Measurements from ENCODE around the gene CCR1.
"Not testable (repeated sequence)": the region's sequence is repeated elsewhere in the genome, so short reads cannot be mapped to it uniquely, and the experiment has no call there.

CCR1 gene

DNA sequence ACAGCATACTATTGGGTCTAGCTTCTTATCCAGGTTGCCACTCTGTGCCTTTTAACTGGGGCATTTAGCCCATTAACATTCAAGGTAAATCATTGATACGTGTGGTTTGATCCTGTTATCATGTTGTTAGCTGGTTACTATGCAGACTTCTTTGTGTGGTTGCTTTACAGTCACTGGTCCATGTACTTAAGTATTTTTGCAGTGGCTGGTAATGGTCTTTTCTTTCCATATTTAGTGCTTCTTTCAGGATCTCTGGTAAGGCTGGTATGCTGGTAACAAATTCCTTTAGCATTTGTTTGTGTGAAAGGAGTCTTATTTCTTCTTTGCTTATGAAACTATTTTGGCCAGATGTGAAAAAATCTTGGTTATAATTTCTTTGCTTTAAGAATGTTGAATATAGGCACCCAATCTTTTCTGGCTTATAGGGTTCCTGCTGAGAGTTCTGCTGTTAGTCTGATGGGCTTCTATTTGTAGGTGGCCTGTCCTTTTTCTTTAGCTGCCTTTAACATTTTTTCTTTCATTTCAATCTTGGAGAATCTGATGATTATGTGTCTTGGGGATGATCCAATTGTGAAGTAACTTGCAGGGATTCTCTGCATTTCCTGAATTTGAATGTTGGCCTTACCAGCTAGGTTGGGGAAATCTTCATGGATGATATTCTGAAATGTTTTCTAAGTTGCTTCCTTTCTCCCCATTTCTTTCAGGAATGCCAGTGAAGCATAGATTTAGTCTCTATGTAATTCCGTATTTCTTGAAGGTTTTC lies 39.3 kb downstream of the CCR1 start:
- DNase-seq (ENCODE audit: low read depth): no peak

DNA sequence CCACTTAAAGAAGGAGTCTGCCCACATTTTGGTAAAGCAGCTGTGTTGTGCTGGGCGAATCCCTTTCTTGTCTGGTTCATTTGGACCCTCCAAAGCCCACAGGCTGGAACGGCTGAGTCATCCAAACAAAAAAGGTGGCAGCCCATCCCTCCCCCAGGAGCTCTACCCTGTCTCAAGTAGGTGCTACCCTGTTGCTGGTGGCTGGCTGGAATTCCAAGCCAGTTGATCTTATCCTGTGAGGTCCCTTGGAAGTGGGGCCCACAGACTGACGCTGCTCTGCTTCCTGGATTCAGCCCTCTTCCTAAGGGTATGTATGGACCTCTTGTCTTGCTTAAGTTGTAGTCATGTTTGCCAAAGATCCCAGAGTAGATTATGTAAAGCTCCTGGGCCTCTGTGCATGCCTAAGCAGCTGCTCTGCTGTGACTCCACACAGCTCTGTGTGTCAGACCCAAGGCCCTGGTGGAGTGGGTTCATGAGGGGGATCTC lies 44.5 kb downstream of the CCR1 start:
- no peak for DNase-seq (ENCODE audit: low read depth)

DNA sequence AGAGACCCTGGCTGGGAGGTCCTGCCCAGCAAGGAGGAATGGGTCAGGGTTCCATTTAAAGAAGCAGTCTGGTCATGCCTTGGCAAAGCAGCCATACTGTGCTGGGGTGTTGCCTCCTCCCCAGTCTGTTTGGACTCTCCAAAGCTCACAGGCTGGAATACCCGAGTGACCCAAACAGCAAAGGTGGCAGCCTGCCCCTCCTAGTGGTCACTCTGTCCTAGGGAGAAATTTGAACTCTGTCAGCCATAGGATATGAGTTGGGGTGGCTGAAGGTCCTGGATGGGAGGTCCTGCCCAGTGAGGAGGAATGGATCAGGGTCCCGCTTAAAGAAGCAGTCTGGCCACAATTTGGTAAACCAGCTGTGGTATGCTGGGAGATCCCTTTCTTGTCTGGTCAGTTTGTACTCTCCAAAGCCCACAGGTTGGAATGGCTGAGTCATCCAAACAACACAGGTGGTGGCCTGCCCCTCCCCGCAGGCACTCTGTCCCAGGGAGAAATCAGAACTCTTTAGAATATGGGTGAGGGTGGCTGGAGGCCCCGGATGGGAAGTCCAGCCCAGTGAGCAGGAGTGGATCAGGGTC lies 45.0 kb downstream of the CCR1 start:
- no peak for DNase-seq (ENCODE audit: low read depth)

DNA sequence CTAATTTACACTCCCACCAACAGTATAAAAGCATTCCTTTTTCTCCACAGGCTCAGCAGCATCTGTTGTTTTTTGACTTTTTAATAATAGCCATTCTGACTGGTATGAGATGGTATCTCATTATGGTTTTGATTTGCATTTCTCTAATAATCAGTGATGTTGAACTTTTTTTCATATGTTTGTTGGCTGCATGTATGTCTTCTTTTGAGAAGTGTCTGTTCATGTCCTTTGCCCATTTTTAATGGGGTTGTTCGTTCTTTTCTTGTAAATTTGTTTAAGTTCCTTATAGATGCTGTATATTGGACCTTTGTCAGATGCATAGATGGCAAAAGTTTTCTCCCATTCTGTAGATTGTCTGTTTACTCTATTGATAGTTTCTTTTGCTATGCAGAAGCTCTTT lies 50.4 kb downstream of the CCR1 start:
- not testable (repeated sequence) for DNase-seq (ENCODE audit: low read depth)

DNA sequence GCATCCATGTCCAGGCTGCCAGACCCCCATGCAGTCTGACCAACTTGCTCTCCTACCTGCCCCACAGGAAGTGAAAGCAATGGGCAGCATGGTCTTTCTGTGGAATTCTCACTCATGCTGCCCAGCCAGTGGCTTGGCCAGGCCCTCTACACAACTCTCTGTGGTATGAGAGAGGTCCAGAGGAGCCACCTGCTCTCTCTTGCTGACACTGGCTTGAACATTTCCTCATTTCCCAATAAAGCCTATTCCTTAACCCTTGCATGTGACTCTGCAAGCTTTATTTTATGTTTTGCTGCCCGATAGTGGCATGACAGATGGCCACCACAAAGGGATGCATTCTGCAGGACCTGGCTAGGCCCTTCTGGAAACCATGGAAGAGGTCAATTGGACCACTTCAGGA lies 53.8 kb downstream of the CCR1 start:
- DNase-seq (ENCODE audit: low read depth): no peak

Data from stimulated activated CD8-positive, alpha-beta memory T cell treated with anti-CD3 and anti-CD28 coated beads, Interleukin-12 subunit alpha, Interleukin-12 subunit beta, amount 100 ng/mL, for 1 hour (primary cell).